GM12891 (cell line): Measurements from ENCODE around the gene SCAP.

ENCODE experiments used
- DNase-seq: peaks from one replicate; pipeline ENCODE4 v3.0.0; 2011; ENCODE audit warnings: low spot score; ENCODE audit not compliant: insufficient read length
- FAIRE-seq: peaks from 2 replicates; lab custom pipeline; 2011; peaks lifted over from hg19 to GRCh38; lab: Jason Lieb, UNC
- PAX5 ChIP-seq: IDR thresholded peaks from 2 replicates; pipeline ENCODE4 v1.6.1; 2011; ENCODE audit warnings: low read length, moderate library complexity, mild to moderate bottlenecking; ENCODE audit not compliant: insufficient read depth, severe bottlenecking
- POLR2A ChIP-seq: IDR thresholded peaks from 2 replicates; pipeline ENCODE4 v1.6.1; 2011; ENCODE audit warnings: low read depth, low read length, control low read depth
- POLR2AphosphoS5 ChIP-seq: IDR thresholded peaks from 2 replicates; pipeline ENCODE4 v1.6.1; 2011; ENCODE audit warnings: low read depth, low read length, control low read depth
- POU2F2 ChIP-seq: IDR thresholded peaks from 2 replicates; pipeline ENCODE4 v1.6.1; 2011; ENCODE audit warnings: low read depth, mild to moderate bottlenecking, control low read depth, low read length, moderate library complexity
- SPI1 ChIP-seq: IDR thresholded peaks from 2 replicates; pipeline ENCODE4 v1.6.1; 2011; ENCODE audit warnings: low read depth, low read length, control low read depth
- TAF1 ChIP-seq: IDR thresholded peaks from 2 replicates; pipeline ENCODE4 v1.6.1; 2011; ENCODE audit warnings: low read depth, low read length, control low read depth

Gene SCAP

GRCh38 chr3:47433796-47434195 lies 41.9 kb downstream of the SCAP start:
- no peak for TF ChIP-seq POLR2A
- no peak for TF ChIP-seq TAF1
- TF ChIP-seq PAX5: no peak
- no peak for TF ChIP-seq POLR2AphosphoS5
- TF ChIP-seq SPI1: no peak
- no peak for TF ChIP-seq POU2F2
- FAIRE-seq (no peak), DNase-seq (no peak)

DNA sequence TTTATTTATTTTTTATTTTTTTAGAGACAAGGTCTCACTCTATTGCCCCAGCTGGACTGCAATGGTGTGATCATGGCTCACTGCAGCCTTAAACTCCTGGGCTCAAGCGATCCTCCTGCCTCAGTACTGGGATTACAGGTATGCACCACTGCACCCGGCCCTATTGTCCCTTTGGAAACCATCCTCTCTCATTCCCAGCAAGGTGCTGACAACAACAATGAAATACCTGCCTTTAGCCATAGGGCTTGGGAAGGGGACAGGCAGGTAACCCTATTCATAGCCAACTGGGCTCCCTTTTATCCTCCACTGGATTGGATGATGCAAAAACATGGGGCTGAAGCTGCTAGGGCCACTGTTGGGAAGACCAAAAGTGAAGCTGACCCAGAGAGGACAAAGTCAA lies 43.1 kb downstream of the SCAP start:
- no peak for FAIRE-seq
- TF ChIP-seq POLR2AphosphoS5 (no peak), SPI1 (no peak), TAF1 (no peak), PAX5 (no peak), POU2F2 (no peak), POLR2A (no peak)

GRCh38 chr3:47431225-47431624 lies 44.5 kb downstream of the SCAP start:
- DNase-seq (no peak), FAIRE-seq (no peak)
- TF ChIP-seq TAF1 (no peak), POU2F2 (no peak)

More for the DNA sequence above, 43.1 kb downstream of the SCAP start:
- no peak for DNase-seq

DNA sequence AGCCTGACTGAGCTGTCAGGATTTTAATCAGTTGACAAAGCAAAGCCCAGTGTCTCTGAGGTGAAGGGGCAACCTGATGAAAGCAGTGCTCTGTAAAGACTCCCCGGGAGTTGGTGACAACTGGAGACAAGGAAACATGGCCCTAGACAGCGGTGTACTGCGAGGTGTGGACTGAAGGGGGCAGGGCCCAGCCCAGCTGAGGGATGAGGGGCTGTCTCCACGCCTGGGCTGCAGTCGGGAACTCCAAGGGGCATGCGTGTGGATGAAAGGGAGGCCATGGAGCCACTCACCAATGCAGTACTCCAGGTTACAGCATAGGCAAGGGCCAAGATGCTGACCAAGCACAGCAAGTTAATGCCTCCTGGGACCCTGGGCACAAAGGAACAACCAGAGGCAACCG lies 45.1 kb downstream of the SCAP start:
- FAIRE-seq (no peak), DNase-seq (no peak)
- TF ChIP-seq POU2F2 (no peak), PAX5 (no peak), TAF1 (no peak), POLR2A (no peak), SPI1 (no peak), POLR2AphosphoS5 (no peak)

- TF ChIP-seq TAF1 (no peak), POLR2A (no peak), PAX5 (no peak), SPI1 (no peak), POLR2AphosphoS5 (no peak), POU2F2 (no peak)
- FAIRE-seq (no peak), DNase-seq (no peak)
Measured at GRCh38 chr3:47429476-47430270, 46.1 kb downstream of the SCAP start.

DNA sequence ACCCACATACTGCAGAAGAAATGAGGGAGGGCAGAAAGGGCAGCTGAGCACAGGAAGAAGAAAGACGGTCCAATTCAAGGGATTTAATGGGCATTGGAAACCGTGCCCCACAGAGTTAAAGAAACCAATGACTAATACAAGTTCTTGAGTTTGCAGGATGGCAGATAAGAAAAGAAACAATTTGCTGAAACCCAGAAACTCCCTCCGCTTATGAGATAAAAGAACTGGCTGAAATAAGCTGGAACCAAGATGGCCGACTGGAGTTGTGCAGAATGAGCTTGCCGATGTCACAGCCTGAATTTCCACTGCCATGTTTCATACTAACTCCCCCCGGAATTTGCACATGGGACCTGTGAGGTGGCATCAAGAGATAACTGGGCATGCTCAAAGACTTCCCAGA lies 47.1 kb downstream of the SCAP start:
- FAIRE-seq (no peak), DNase-seq (no peak)
- TF ChIP-seq PAX5 (no peak), SPI1 (no peak), TAF1 (no peak), POLR2AphosphoS5 (no peak), POU2F2 (no peak), POLR2A (no peak)

GRCh38 chr3:47427866-47428265 lies 47.9 kb downstream of the SCAP start:
- FAIRE-seq (no peak), DNase-seq (no peak)
- no peak for TF ChIP-seq PAX5
- no peak for TF ChIP-seq SPI1
- no peak for TF ChIP-seq POLR2AphosphoS5
- TF ChIP-seq POLR2A: no peak
- TF ChIP-seq POU2F2: no peak
- no peak for TF ChIP-seq TAF1

GRCh38 chr3:47425959-47426358 lies 49.8 kb downstream of the SCAP start:
- TF ChIP-seq TAF1 (no peak), SPI1 (no peak), PAX5 (no peak), POU2F2 (no peak), POLR2A (no peak), POLR2AphosphoS5 (no peak)
- FAIRE-seq (no peak), DNase-seq (no peak)

GRCh38 chr3:47425383-47425778 lies 50.4 kb downstream of the SCAP start:
- DNase-seq (no peak), FAIRE-seq (no peak)
- TF ChIP-seq PAX5: no peak
- TF ChIP-seq TAF1: no peak
- TF ChIP-seq SPI1: no peak
- TF ChIP-seq POU2F2: no peak
- TF ChIP-seq POLR2A: no peak
- TF ChIP-seq POLR2AphosphoS5: no peak
